MM.1S (cell line): ENCODE results near the gene CDIPT.
"Not testable (repeated sequence)": the region's sequence is repeated elsewhere in the genome, so short reads cannot be mapped to it uniquely, and the experiment has no call there.

Experiments used
- DNase-seq: peaks from one replicate; pipeline ENCODE4 v3.0.0-alpha.2; 2015
- H2AFZ ChIP-seq: fragments of 300-600 bp; sonication (generic); 2 replicates; pipeline ENCODE4 v1.6.0; 2016; ENCODE audit warnings: antibody characterized with exemption, low read length
- H3F3A ChIP-seq: fragments of 300-600 bp; sonication (generic); 2 replicates; pipeline ENCODE4 v1.6.1; 2016; ENCODE audit warnings: mild to moderate bottlenecking, antibody characterized with exemption, low read length, moderate library complexity, mixed read lengths; ENCODE audit not compliant: insufficient read depth
- H3K27ac ChIP-seq: fragments of 300-600 bp; sonication (generic); 2 replicates; pipeline ENCODE4 v1.5.1; 2016; ENCODE audit warnings: mild to moderate bottlenecking, low read length
- H3K27me3 ChIP-seq: fragments of 300-600 bp; sonication (generic); replicated peaks from 2 replicates; pipeline ENCODE4 v1.6.0; 2016; ENCODE audit warnings: low read length; ENCODE audit not compliant: insufficient read depth
- H3K36me3 ChIP-seq: fragments of 300-600 bp; sonication (generic); replicated peaks from 2 replicates; pipeline ENCODE4 v1.6.1; 2016; ENCODE audit warnings: mild to moderate bottlenecking, low read length, mixed read lengths; ENCODE audit not compliant: insufficient read depth
- H3K4me1 ChIP-seq: fragments of 300-600 bp; sonication (generic); 2 replicates; pipeline ENCODE4 v1.6.1; 2016; ENCODE audit warnings: low read length, mixed read lengths
- H3K4me2 ChIP-seq: fragments of 300-600 bp; sonication (generic); 2 replicates; pipeline ENCODE4 v1.6.0; 2016; ENCODE audit warnings: low read depth, low read length
- H3K4me3 ChIP-seq: fragments of 300-600 bp; sonication (generic); 2 replicates; pipeline ENCODE4 v1.5.1; 2016; ENCODE audit warnings: low read length, mixed read lengths
- H3K79me2 ChIP-seq: fragments of 300-600 bp; sonication (generic); 2 replicates; pipeline ENCODE4 v1.6.1; 2016; ENCODE audit warnings: mixed run types, low read length, mixed read lengths
- H3K9ac ChIP-seq: fragments of 300-600 bp; sonication (generic); 2 replicates; pipeline ENCODE4 v1.6.1; 2016; ENCODE audit warnings: low read length, mixed read lengths
- H3K9me2 ChIP-seq: fragments of 300-600 bp; sonication (generic); replicated peaks from 2 replicates; pipeline ENCODE4 v1.6.1; 2016; ENCODE audit warnings: mild to moderate bottlenecking, low read length, mixed read lengths; ENCODE audit not compliant: insufficient read depth
- H3K9me3 ChIP-seq: fragments of 300-600 bp; sonication (generic); replicated peaks from 2 replicates; pipeline ENCODE4 v1.6.1; 2016; ENCODE audit warnings: mild to moderate bottlenecking, low read length, mixed read lengths; ENCODE audit not compliant: insufficient read depth
- H4K20me1 ChIP-seq: fragments of 300-600 bp; sonication (generic); 2 replicates; pipeline ENCODE4 v1.6.1; 2016; ENCODE audit warnings: mild to moderate bottlenecking, low read length, moderate library complexity, mixed read lengths; ENCODE audit not compliant: insufficient read depth
- CTCF ChIP-seq: fragments of 300-600 bp; sonication (generic); IDR thresholded peaks from 2 replicates; pipeline ENCODE4 v1.5.1; 2016; ENCODE audit warnings: antibody characterized with exemption, low read length, mixed read lengths
- EZH2 ChIP-seq: fragments of 300-600 bp; sonication (generic); optimal IDR thresholded peaks from 2 replicates; pipeline ENCODE3; 2017; ENCODE audit warnings: low read depth, mild to moderate bottlenecking, antibody characterized with exemption, low read length, mixed read lengths
- EZH2phosphoT487 ChIP-seq: fragments of 300-600 bp; sonication (generic); IDR thresholded peaks from 2 replicates; pipeline ENCODE4 v1.6.1; 2018; ENCODE audit warnings: antibody characterized with exemption, low read length

CDIPT gene

GRCh38 chr16:29876217-29876593 is 13.2 kb upstream of the CDIPT start:
- TF ChIP-seq EZH2phosphoT487 (no peak), EZH2 (no peak), CTCF (no peak)
- Histone ChIP-seq H4K20me1 (no peaks in the 10 kb centered on the region), H2AFZ (no peak overlapping the region), H3F3A (peaks cover 3% of the 10 kb centered on the region; the same call in 1 of the 2 replicates), H3K36me3 (no peaks in the 10 kb centered on the region), H3K9me3 (no peaks in the 10 kb centered on the region), H3K9ac (no peak overlapping the region), H3K9me2 (no peaks in the 10 kb centered on the region), H3K79me2 (no peaks in the 10 kb centered on the region), H3K27me3 (peaks cover 44% of the 10 kb centered on the region), H3K4me3 (no peak overlapping the region), H3K4me1 (no peaks in the 10 kb centered on the region), H3K27ac (no peak overlapping the region), H3K4me2 (no peak overlapping the region)
- DNase-seq = no peak

GRCh38 chr16:29875206-29875605 is 12.2 kb upstream of the CDIPT start:
- Histone ChIP-seq H3K4me3 (no peak overlapping the region), H2AFZ (no peak overlapping the region), H3F3A (peaks cover 3% of the 10 kb centered on the region; the same call in 1 of the 2 replicates), H3K9me2 (no peaks in the 10 kb centered on the region), H3K4me2 (no peak overlapping the region), H3K27me3 (peaks cover 41% of the 10 kb centered on the region), H4K20me1 (no peaks in the 10 kb centered on the region), H3K27ac (no peak overlapping the region), H3K9ac (no peak overlapping the region), H3K9me3 (no peaks in the 10 kb centered on the region), H3K79me2 (no peaks in the 10 kb centered on the region), H3K4me1 (no peaks in the 10 kb centered on the region), H3K36me3 (no peaks in the 10 kb centered on the region)
- TF ChIP-seq EZH2phosphoT487 (no peak), EZH2 (no peak), CTCF (no peak)
- DNase-seq = no peak

GRCh38 chr16:29873319-29873718 is 10.3 kb upstream of the CDIPT start:
- Histone ChIP-seq H2AFZ (no peak overlapping the region), H4K20me1 (no peaks in the 10 kb centered on the region), H3K4me1 (no peaks in the 10 kb centered on the region), H3K9ac (no peak overlapping the region), H3K9me3 (no peaks in the 10 kb centered on the region), H3F3A (peaks cover 3% of the 10 kb centered on the region; the same call in 1 of the 2 replicates), H3K27ac (no peak overlapping the region), H3K27me3 (peaks cover 40% of the 10 kb centered on the region), H3K79me2 (no peaks in the 10 kb centered on the region), H3K36me3 (no peaks in the 10 kb centered on the region), H3K4me3 (no peak overlapping the region), H3K4me2 (no peak overlapping the region), H3K9me2 (no peaks in the 10 kb centered on the region)
- no peak for TF ChIP-seq EZH2phosphoT487
- no peak for DNase-seq

GRCh38 chr16:29871822-29872546 is 9.0 kb upstream of the CDIPT start:
- no peaks in the 10 kb centered on the region for H4K20me1 ChIP-seq
- H3K79me2 ChIP-seq = no peaks in the 10 kb centered on the region
- no peak overlapping the region for H3K4me3 ChIP-seq
- H2AFZ ChIP-seq = no peak overlapping the region
- TF ChIP-seq EZH2phosphoT487 (no peak), CTCF (no peak), EZH2 (no peak)
- no peaks in the 10 kb centered on the region for H3K9me2 ChIP-seq
- no peak for DNase-seq
- H3K27ac ChIP-seq = no peak overlapping the region
- H3K27me3 ChIP-seq = peaks cover 48% of the 10 kb centered on the region
- H3K4me1 ChIP-seq = no peaks in the 10 kb centered on the region
- no peak overlapping the region for H3K9ac ChIP-seq
- no peaks in the 10 kb centered on the region for H3K36me3 ChIP-seq
- H3K9me3 ChIP-seq = no peaks in the 10 kb centered on the region
- H3K4me2 ChIP-seq = no peak overlapping the region
- H3F3A ChIP-seq = no peaks in the 10 kb centered on the region

GRCh38 chr16:29869067-29869466 is 6.0 kb upstream of the CDIPT start:
- not testable (repeated sequence) for H3K4me2 ChIP-seq, DNase-seq, H3F3A ChIP-seq, H3K9me3 ChIP-seq, H3K9ac ChIP-seq, H2AFZ ChIP-seq, H4K20me1 ChIP-seq, H3K4me1 ChIP-seq, H3K4me3 ChIP-seq, H3K36me3 ChIP-seq, H3K9me2 ChIP-seq, H3K27ac ChIP-seq, H3K79me2 ChIP-seq
- peaks cover 32% of the 10 kb centered on the region for H3K27me3 ChIP-seq
